IPS-20b (cell line): ENCODE results near the gene FAM171A2.

Experiments
- H3K27ac ChIP-seq: one replicate; pipeline ENCODE4 v1.5.1; 2013; ENCODE audit warnings: low read length
- H3K27me3 ChIP-seq: 2 replicates; pipeline ENCODE4 v1.6.1; 2013; ENCODE audit warnings: mild to moderate bottlenecking, low read length, inconsistent platforms; ENCODE audit not compliant: insufficient read depth
- H3K36me3 ChIP-seq: 2 replicates; pipeline ENCODE4 v1.6.1; 2013; ENCODE audit warnings: low read depth, mild to moderate bottlenecking, inconsistent platforms, low read length, moderate library complexity; ENCODE audit not compliant: insufficient read depth
- H3K4me1 ChIP-seq: 2 replicates; pipeline ENCODE4 v1.6.1; 2013; ENCODE audit warnings: mild to moderate bottlenecking, control low read depth, inconsistent platforms, low read length, moderate library complexity; ENCODE audit not compliant: insufficient read depth
- H3K4me3 ChIP-seq: 2 replicates; pipeline ENCODE4 v1.5.1; 2013; ENCODE audit warnings: mild to moderate bottlenecking, low read length, inconsistent platforms
- H3K9ac ChIP-seq: 2 replicates; pipeline ENCODE4 v1.6.1; 2013; ENCODE audit warnings: low read depth, mild to moderate bottlenecking, inconsistent platforms, low read length, moderate library complexity
- H3K9me3 ChIP-seq: 2 replicates; pipeline ENCODE4 v1.6.1; 2013; ENCODE audit warnings: mild to moderate bottlenecking, low read depth, low read length, inconsistent platforms; ENCODE audit not compliant: insufficient read depth

FAM171A2 gene

GRCh38 chr17:44323359-44324091, 40.1 kb downstream of the FAM171A2 start:
- H3K27ac ChIP-seq: no peak overlapping the region

GRCh38 chr17:44322236-44322895, 41.3 kb downstream of the FAM171A2 start:
- H3K9me3 ChIP-seq: no peaks in the 10 kb centered on the region
- no peak overlapping the region for H3K9ac ChIP-seq
- H3K27me3 ChIP-seq: peaks cover 23% of the 10 kb centered on the region
- H3K36me3 ChIP-seq: peaks cover 33% of the 10 kb centered on the region
- H3K4me1 ChIP-seq: no peaks in the 10 kb centered on the region
- H3K27ac ChIP-seq: no peak overlapping the region
- H3K4me3 ChIP-seq: no peak overlapping the region

More at GRCh38 chr17:44323359-44324091, 40.1 kb downstream of the FAM171A2 start:
- Histone ChIP-seq H3K4me3 (peak overlapping the region; percentile 89), H3K27me3 (peaks cover 17% of the 10 kb centered on the region), H3K36me3 (peaks cover 33% of the 10 kb centered on the region), H3K9me3 (no peaks in the 10 kb centered on the region), H3K4me1 (no peaks in the 10 kb centered on the region), H3K9ac (peak overlapping the region; percentile 85)

- Histone ChIP-seq H3K36me3 (peaks cover 33% of the 10 kb centered on the region), H3K9me3 (no peaks in the 10 kb centered on the region), H3K27me3 (peaks cover 32% of the 10 kb centered on the region), H3K27ac (no peak overlapping the region), H3K4me1 (no peaks in the 10 kb centered on the region), H3K9ac (no peak overlapping the region), H3K4me3 (no peak overlapping the region)
These were observed 42.2 kb downstream of the FAM171A2 start for GRCh38 chr17:44321246-44322120.

- Histone ChIP-seq H3K36me3 (peaks cover 33% of the 10 kb centered on the region), H3K4me1 (peaks cover 3% of the 10 kb centered on the region; the same call in 1 of the 2 replicates), H3K4me3 (no peak overlapping the region), H3K27ac (no peak overlapping the region), H3K9ac (no peak overlapping the region), H3K9me3 (no peaks in the 10 kb centered on the region), H3K27me3 (peaks cover 30% of the 10 kb centered on the region)
These were observed 43.6 kb downstream of the FAM171A2 start for GRCh38 chr17:44320066-44320465.

DNA sequence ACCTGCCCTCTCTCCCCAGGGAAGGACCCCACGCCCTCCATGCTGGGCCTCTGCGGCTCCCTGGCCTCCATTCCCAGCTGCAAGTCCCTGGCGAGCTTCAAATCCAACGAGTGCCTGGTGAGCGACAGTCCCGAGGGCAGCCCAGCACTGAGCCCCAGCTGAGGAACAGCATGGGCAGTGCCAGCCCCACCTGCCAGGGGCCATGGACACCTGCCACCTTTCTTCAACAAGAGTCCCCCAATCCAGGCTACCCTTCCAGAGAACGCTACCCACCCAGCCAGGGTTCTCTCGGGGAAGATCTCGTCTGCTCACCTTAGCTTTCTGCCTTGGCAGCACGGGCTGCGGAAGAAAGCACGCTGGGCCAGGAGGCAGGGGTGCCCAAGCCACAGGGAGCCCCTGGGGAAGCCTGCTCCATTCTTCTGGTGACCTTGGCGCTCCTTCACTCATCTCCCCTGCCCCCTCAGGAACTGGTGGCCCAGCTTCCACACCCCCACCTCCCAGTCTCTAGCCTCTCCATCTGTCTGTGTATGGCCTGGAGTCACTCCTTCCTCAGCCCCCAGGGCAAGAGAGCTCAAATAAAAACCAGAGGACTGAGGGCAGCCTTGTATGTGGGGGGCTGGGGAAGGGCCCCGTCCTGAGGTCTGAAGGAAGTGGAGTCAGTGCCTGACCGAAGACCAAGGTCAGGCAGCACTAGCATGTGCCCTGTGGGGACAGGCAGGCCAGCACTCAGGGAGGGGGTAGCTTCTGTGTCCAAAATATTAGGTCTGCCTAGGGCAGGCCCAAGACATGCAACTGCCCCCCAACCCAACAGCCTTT, 45.4 kb downstream of the FAM171A2 start:
- Histone ChIP-seq H3K36me3 (peaks cover 33% of the 10 kb centered on the region), H3K4me3 (no peak overlapping the region), H3K9me3 (no peaks in the 10 kb centered on the region), H3K27ac (no peak overlapping the region), H3K4me1 (peaks cover 3% of the 10 kb centered on the region; the same call in 1 of the 2 replicates), H3K9ac (no peak overlapping the region), H3K27me3 (peaks cover 45% of the 10 kb centered on the region)

DNA sequence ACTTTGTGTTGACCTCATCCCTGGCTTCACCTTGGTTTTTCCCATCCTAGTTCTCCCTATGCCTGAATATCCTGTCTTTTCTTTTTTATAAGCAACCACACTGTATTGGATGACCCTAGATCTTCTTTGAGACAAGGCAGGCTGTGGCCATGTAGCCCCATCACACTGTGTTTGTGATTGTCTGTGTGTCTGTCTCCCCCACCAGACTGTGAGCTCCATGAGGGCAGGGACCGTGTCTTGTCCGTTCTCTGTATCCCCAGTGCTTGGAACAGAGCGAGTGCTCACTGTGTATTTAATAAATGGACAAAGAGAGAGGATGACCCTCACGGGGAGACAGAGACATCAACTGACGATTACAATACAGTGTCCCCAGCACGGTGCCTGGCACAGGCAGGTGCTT, 46.1 kb downstream of the FAM171A2 start:
- Histone ChIP-seq H3K4me3 (no peak overlapping the region), H3K27me3 (peaks cover 52% of the 10 kb centered on the region), H3K36me3 (peaks cover 33% of the 10 kb centered on the region), H3K9ac (no peak overlapping the region), H3K27ac (no peak overlapping the region), H3K4me1 (peaks cover 3% of the 10 kb centered on the region; the same call in 1 of the 2 replicates), H3K9me3 (no peaks in the 10 kb centered on the region)

DNA sequence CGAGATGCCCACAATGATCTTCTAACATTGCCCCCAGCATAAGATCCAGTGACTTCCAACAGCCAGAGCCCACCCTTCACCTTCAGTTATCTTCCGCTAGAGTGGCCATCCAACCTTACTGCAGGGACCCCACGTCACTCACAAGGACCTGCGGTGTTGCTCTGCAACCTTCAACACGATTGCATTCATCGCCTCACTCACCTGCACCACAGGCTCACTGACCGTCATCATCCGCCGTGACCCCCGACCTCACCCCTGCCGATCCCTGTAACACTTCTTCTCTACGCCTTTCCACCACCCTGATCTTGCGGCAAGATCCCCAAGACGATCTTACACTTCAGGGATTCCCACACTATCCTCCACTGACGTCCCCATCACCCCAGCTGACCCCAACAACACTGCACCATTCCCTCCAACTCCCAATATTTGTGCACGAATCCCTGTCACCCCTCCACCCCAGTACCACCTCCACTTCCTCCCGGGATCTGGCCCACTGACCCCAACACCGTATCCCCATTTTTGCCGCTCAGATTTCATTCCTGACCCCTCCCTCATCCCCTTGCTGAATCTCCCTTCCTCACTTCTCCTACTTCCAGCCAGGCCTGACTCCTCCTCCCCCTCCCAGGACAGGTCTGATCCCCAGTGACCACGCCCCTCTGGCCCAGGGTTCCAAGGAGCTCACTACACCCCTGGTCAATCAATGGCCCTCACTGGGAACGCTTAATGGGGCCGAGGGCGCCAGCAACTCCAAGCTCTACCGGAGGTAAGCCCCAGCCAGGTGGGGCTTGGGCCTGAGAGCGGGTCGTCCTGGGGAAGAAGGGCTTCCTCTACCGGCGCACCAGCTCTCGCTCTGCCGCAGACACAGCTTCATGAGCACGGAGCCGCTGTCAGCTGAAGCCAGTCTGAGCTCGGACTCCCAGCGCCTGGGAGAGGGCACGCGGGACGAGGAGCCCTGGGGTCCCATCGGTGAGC, 47.6 kb downstream of the FAM171A2 start:
- peak overlapping the region; percentile 68 for H3K4me3 ChIP-seq
- peak overlapping the region; percentile 36; the same call in 1 of the 2 replicates for H3K9ac ChIP-seq
- H3K4me1 ChIP-seq: peaks cover 11% of the 10 kb centered on the region; the same call in 1 of the 2 replicates
- H3K9me3 ChIP-seq: no peaks in the 10 kb centered on the region
- H3K36me3 ChIP-seq: peaks cover 18% of the 10 kb centered on the region
- H3K27ac ChIP-seq: no peak overlapping the region
- H3K27me3 ChIP-seq: peaks cover 52% of the 10 kb centered on the region

- H3K27ac ChIP-seq: no peak overlapping the region
- H3K4me3 ChIP-seq: peak overlapping the region; percentile 68
- H3K9ac ChIP-seq: no peak overlapping the region
- H3K4me1 ChIP-seq: peaks cover 18% of the 10 kb centered on the region; the same call in 1 of the 2 replicates
- H3K27me3 ChIP-seq: peaks cover 52% of the 10 kb centered on the region
- H3K9me3 ChIP-seq: no peaks in the 10 kb centered on the region
- H3K36me3 ChIP-seq: peaks cover 8% of the 10 kb centered on the region; the same call in 1 of the 2 replicates
These were observed 48.6 kb downstream of the FAM171A2 start for GRCh38 chr17:44314869-44315661.

- no peaks in the 10 kb centered on the region for H3K9me3 ChIP-seq
- no peak overlapping the region for H3K27ac ChIP-seq
- H3K4me3 ChIP-seq: peak overlapping the region; percentile 62
- peaks cover 52% of the 10 kb centered on the region for H3K27me3 ChIP-seq
- H3K9ac ChIP-seq: no peak overlapping the region
- peaks cover 3% of the 10 kb centered on the region; the same call in 1 of the 2 replicates for H3K36me3 ChIP-seq
- peaks cover 18% of the 10 kb centered on the region; the same call in 1 of the 2 replicates for H3K4me1 ChIP-seq
These were observed 49.2 kb downstream of the FAM171A2 start for GRCh38 chr17:44314524-44314868.
